ENCODE results near the gene MGAT2. TPM values are rescaled to one million over a fixed set of nuclear protein-coding genes. Genes with fewer than 3 reads are reported as not detected.
A peak's percentile ranks its signal among the peaks of the same experiment; 100 is the strongest.

The MGAT2 gene
- total and polyA plus RNA-seq, 2 experiments from 2014 or later, result 53.5 to 81.3 TPM

- Histone ChIP-seq H3K79me2 (peaks cover 9% of the 10 kb centered on the region), H3K27me3 (no peaks in the 10 kb centered on the region), H3K4me1 (ENCODE audit: insufficient read depth) (peaks cover 17% of the 10 kb centered on the region), H3K4me2 (peak overlapping the region; percentile 47), H3K36me3 (replicated peaks; ENCODE audit: insufficient read depth, low read depth) (no peaks in the 10 kb centered on the region), H3K9me3 (ENCODE audit: low read depth) (no peaks in the 10 kb centered on the region), H3K9me2 (replicated peaks; ENCODE audit: insufficient read depth) (no peaks in the 10 kb centered on the region), H4K20me1 (ENCODE audit: insufficient read depth, poor library complexity, severe bottlenecking) (no peaks in the 10 kb centered on the region), H2AFZ (no peak overlapping the region), H3K27ac (peak overlapping the region; percentile 54), H3K4me3 (no peak overlapping the region)
- 16% methylated on average over 4 of the region's 4 CpGs for WGBS (ENCODE audit: low lambda C conversion rate, missing lambda C conversion rate)
- DNase-seq (ENCODE audit: low spot score), result peak; percentile 68
- TF ChIP-seq CTCF (IDR thresholded peaks at IDR 0.05; ENCODE audit: poor library complexity), result no peak
- TF ChIP-seq EZH2 (IDR thresholded peaks at IDR 0.05; ENCODE audit: borderline replicate concordance), result no peak
- TF ChIP-seq EZH2phosphoT487 (IDR thresholded peaks at IDR 0.05; ENCODE audit: low read depth, severe bottlenecking, unreplicated experiment), result no peak
Observed at GRCh38 chr14:49594347-49595091, 26.1 kb upstream of the MGAT2 start.

GRCh38 chr14:49598189-49598484 is 22.5 kb upstream of the MGAT2 start:
- Histone ChIP-seq H3K79me2 (peaks cover 36% of the 10 kb centered on the region), H3K9me2 (replicated peaks; ENCODE audit: insufficient read depth) (no peaks in the 10 kb centered on the region), H3K4me2 (peak overlapping the region; percentile 90), H3K4me1 (ENCODE audit: insufficient read depth) (peaks cover 17% of the 10 kb centered on the region), H4K20me1 (ENCODE audit: insufficient read depth, poor library complexity, severe bottlenecking) (no peaks in the 10 kb centered on the region), H3K4me3 (peak overlapping the region; percentile 97), H3K27me3 (no peaks in the 10 kb centered on the region), H2AFZ (peak overlapping the region; percentile 90), H3K27ac (peak overlapping the region; percentile 100), H3K36me3 (replicated peaks; ENCODE audit: insufficient read depth, low read depth) (no peaks in the 10 kb centered on the region), H3K9me3 (ENCODE audit: low read depth) (no peaks in the 10 kb centered on the region)
- under 1% methylated on average over 15 of the region's 15 CpGs for WGBS (ENCODE audit: low lambda C conversion rate, missing lambda C conversion rate)
- no peak for DNase-seq (ENCODE audit: low spot score)
- TF ChIP-seq EZH2phosphoT487 (IDR thresholded peaks at IDR 0.05; ENCODE audit: low read depth, severe bottlenecking, unreplicated experiment) (no peak), CTCF (IDR thresholded peaks at IDR 0.05; ENCODE audit: poor library complexity) (no peak), EZH2 (IDR thresholded peaks at IDR 0.05; ENCODE audit: borderline replicate concordance) (no peak)

- Histone ChIP-seq H3K27ac (peak within 1 kb of the TSS; percentile 100), H3K79me2 (peaks cover 36% of the 10 kb centered on the region), H3K36me3 (replicated peaks; ENCODE audit: insufficient read depth, low read depth) (no peaks in the 10 kb centered on the region), H3K4me3 (peak within 1 kb of the TSS; percentile 97), H3K9me2 (replicated peaks; ENCODE audit: insufficient read depth) (no peaks in the 10 kb centered on the region), H3K9me3 (ENCODE audit: low read depth) (no peaks in the 10 kb centered on the region), H3K27me3 (no peaks in the 10 kb centered on the region), H2AFZ (peak within 1 kb of the TSS; percentile 90), H3K4me1 (ENCODE audit: insufficient read depth) (peaks cover 17% of the 10 kb centered on the region), H3K4me2 (peak within 1 kb of the TSS; percentile 90), H4K20me1 (ENCODE audit: insufficient read depth, poor library complexity, severe bottlenecking) (no peaks in the 10 kb centered on the region)
- peak; percentile 89 for DNase-seq (ENCODE audit: low spot score)
- WGBS (ENCODE audit: low lambda C conversion rate, missing lambda C conversion rate), result 2% methylated on average over 76 of the region's 77 CpGs
- TF ChIP-seq CTCF (IDR thresholded peaks at IDR 0.05; ENCODE audit: poor library complexity) (no peak), EZH2 (IDR thresholded peaks at IDR 0.05; ENCODE audit: borderline replicate concordance) (no peak), EZH2phosphoT487 (IDR thresholded peaks at IDR 0.05; ENCODE audit: low read depth, severe bottlenecking, unreplicated experiment) (no peak)
Observed at GRCh38 chr14:49598485-49599300, 21.9 kb upstream of the MGAT2 start, which contains the start of gene LRR1. TSS of gene LRR1 (plus strand) at chr14:49598940. CDS start at chr14:49599021, 81 bp downstream.

Data from hepatocyte (in vitro differentiated cells).